Measurements from ENCODE around the gene TM9SF1.

- TF ChIP-seq, protein P1, sequence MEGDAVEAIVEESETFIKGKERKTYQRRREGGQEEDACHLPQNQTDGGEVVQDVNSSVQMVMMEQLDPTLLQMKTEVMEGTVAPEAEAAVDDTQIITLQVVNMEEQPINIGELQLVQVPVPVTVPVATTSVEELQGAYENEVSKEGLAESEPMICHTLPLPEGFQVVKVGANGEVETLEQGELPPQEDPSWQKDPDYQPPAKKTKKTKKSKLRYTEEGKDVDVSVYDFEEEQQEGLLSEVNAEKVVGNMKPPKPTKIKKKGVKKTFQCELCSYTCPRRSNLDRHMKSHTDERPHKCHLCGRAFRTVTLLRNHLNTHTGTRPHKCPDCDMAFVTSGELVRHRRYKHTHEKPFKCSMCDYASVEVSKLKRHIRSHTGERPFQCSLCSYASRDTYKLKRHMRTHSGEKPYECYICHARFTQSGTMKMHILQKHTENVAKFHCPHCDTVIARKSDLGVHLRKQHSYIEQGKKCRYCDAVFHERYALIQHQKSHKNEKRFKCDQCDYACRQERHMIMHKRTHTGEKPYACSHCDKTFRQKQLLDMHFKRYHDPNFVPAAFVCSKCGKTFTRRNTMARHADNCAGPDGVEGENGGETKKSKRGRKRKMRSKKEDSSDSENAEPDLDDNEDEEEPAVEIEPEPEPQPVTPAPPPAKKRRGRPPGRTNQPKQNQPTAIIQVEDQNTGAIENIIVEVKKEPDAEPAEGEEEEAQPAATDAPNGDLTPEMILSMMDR (IDR thresholded peaks at IDR 0.05): no peak
- TF ChIP-seq POLR2AphosphoS5 (IDR thresholded peaks at IDR 0.05): no peak
Observed at GRCh38 chr14:24189460-24189859, 5.8 kb downstream of the TM9SF1 start.

Measured in esophagus muscularis mucosa (tissue), 3 donors.